HEK293T (cell line): ENCODE data around the gene RALGPS2.

Experiments used
- CTCF ChIA-PET: fragments of 350-600 bp; formaldehyde crosslinking; extraction: SDS; loops from one replicate; lab custom pipeline; 2021; ENCODE audit warnings: antibody characterized with exemption, inconsistent platforms; lab: Yijun Ruan, JAX
- POLR2A ChIA-PET: fragments of 350-600 bp; formaldehyde crosslinking; extraction: SDS; loops from one replicate; lab custom pipeline; 2020; ENCODE audit warnings: antibody characterized with exemption, inconsistent platforms; lab: Yijun Ruan, JAX
- DNase-seq: peaks from one replicate; pipeline ENCODE4 v3.0.0; 2012; ENCODE audit warnings: mixed read lengths; ENCODE audit errors: extremely low spot score
- ARNT ChIP-seq: fragments of 450-650 bp; IDR thresholded peaks from 2 replicates; pipeline ENCODE4 v1.6.1; 2017; ENCODE audit warnings: mild to moderate bottlenecking
- BHLHE40 ChIP-seq: fragments of 450-650 bp; IDR thresholded peaks from 2 replicates; pipeline ENCODE4 v1.6.1; 2016; ENCODE audit warnings: mild to moderate bottlenecking, moderate library complexity, borderline replicate concordance
- CTBP1 ChIP-seq: fragments of 450-650 bp; IDR thresholded peaks from 2 replicates; pipeline ENCODE4 v1.6.1; 2016; ENCODE audit warnings: borderline replicate concordance
- ELF4 ChIP-seq: fragments of 450-650 bp; IDR thresholded peaks from 2 replicates; pipeline ENCODE4 v1.6.1; 2017; ENCODE audit warnings: antibody characterized with exemption
- FOXA1 ChIP-seq: fragments of 450-650 bp; IDR thresholded peaks from 2 replicates; pipeline ENCODE4 v1.6.1; 2016; ENCODE audit warnings: mild to moderate bottlenecking
- FOXK2 ChIP-seq: fragments of 450-650 bp; IDR thresholded peaks from 2 replicates; pipeline ENCODE4 v1.6.1; 2016; ENCODE audit warnings: mild to moderate bottlenecking
- FOXM1 ChIP-seq: fragments of 450-650 bp; IDR thresholded peaks from 2 replicates; pipeline ENCODE4 v1.6.1; 2017; ENCODE audit warnings: mild to moderate bottlenecking, borderline replicate concordance
- HDGF ChIP-seq: fragments of 450-650 bp; IDR thresholded peaks from 2 replicates; pipeline ENCODE4 v1.6.1; 2017; ENCODE audit warnings: antibody characterized with exemption, borderline replicate concordance
- L3MBTL2 ChIP-seq: fragments of 450-650 bp; conservative IDR thresholded peaks from 2 replicates; pipeline ENCODE4 v1.6.1; 2016; ENCODE audit warnings: mild to moderate bottlenecking
- LEF1 ChIP-seq: fragments of 450-650 bp; IDR thresholded peaks from 2 replicates; pipeline ENCODE4 v1.6.1; 2017; ENCODE audit warnings: mild to moderate bottlenecking, borderline replicate concordance
- NFRKB ChIP-seq: fragments of 450-650 bp; IDR thresholded peaks from 2 replicates; pipeline ENCODE4 v1.6.1; 2016; ENCODE audit warnings: mild to moderate bottlenecking, moderate library complexity
- SP1 ChIP-seq: fragments of 450-650 bp; IDR thresholded peaks from 2 replicates; pipeline ENCODE4 v1.6.1; 2017
- SUZ12 ChIP-seq: fragments of 450-650 bp; IDR thresholded peaks from 2 replicates; pipeline ENCODE4 v1.6.1; 2016; ENCODE audit warnings: mild to moderate bottlenecking
- TARDBP ChIP-seq: fragments of 450-650 bp; IDR thresholded peaks from 2 replicates; pipeline ENCODE4 v1.6.1; 2016
- ZNF384 ChIP-seq: fragments of 450-650 bp; IDR thresholded peaks from 2 replicates; pipeline ENCODE4 v1.6.1; 2016
- TF ChIP-seq, protein P1 (sequence below): fragments of 450-650 bp; IDR thresholded peaks from 2 replicates; pipeline ENCODE4 v1.6.1; 2016

Gene RALGPS2

DNA sequence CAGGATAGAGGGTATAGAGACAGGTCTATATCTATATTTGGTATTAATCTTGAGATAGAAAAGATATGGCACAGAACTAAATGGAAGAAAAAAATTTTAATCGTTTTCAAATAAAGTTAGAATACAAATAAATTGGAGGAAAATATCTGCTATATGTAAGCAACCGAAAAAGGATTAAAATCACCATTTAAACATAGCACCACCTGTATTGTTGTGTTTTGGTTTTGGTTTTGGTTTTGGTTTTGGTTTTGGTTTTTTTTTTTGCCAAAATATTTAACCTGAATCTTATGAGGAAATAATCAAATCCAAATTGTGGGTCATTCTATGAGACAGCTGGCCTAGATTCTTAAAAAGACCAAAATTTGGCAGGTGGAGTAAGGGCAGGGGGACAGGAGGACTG, 174.4 kb downstream of the RALGPS2 start:
- ChIA-PET CTCF (no interaction called here), POLR2A (no interaction called here)
- DNase-seq: no peak
- no peak for TF ChIP-seq ARNT

DNA sequence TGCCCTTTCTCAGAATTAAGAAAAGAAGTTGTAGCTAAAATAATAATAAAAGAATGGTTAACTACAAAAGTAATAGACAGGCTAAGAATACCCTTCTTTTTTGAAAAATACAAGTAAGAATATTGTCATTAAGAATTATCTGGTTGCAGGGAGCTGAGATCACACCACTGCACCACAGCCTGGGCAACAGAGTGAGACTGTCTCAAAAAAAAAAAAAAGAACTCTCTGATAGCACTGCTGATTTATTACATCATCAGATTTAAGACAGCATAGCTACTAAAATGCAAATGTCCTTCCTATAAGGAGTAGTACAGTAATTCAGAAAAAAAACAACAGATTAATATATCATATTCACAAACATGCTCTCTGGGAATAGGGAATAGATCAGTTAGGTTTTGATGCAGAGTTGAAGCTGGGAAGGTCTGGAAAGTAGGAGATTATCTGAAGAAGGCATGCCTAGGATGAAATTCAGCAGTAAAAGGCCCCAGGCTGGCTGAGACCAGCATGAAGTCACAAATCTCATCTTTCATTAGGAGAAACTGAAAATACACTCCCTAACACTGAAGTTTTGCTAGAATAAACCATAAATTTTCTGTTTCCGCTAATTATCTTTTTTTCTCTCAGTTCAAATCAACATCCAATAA, 176.6 kb downstream of the RALGPS2 start:
- CTCF ChIA-PET: no interaction called here
- POLR2A ChIA-PET: no interaction called here
- TF ChIP-seq BHLHE40 (no peak), TARDBP (no peak), FOXK2 (no peak), NFRKB (no peak), L3MBTL2 (no peak), SP1 (no peak), FOXA1 (no peak), CTBP1 (no peak), HDGF (no peak), ELF4 (no peak), LEF1 (no peak)
- TF ChIP-seq, protein P1, sequence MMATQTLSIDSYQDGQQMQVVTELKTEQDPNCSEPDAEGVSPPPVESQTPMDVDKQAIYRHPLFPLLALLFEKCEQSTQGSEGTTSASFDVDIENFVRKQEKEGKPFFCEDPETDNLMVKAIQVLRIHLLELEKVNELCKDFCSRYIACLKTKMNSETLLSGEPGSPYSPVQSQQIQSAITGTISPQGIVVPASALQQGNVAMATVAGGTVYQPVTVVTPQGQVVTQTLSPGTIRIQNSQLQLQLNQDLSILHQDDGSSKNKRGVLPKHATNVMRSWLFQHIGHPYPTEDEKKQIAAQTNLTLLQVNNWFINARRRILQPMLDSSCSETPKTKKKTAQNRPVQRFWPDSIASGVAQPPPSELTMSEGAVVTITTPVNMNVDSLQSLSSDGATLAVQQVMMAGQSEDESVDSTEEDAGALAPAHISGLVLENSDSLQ: no peak
- DNase-seq: no peak

DNA sequence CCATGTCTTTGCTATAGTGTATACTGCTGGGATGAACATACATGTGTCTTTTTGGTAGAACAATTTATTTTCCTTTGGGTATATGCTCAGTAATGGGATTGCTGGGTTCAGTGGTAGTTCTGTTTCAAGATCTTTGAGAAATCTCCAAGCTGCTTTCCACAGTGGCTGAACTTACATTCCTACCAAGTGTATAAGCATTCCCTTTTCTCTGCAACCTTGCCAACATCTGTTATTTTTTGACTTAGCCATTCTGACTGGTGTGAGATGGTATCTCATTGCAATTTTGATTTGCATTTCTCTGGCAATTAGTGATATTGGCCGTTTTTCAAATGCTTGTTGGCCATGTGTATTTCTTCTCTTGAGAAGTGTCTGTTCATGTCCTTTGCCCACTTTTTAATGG, 183.3 kb downstream of the RALGPS2 start:
- POLR2A ChIA-PET: no interaction called here
- no peak for DNase-seq
- CTCF ChIA-PET: no interaction called here
- no peak for TF ChIP-seq SP1
- TF ChIP-seq, protein P1: no peak
- TF ChIP-seq FOXK2: no peak
- TF ChIP-seq ZNF384: no peak
- no peak for TF ChIP-seq ARNT
- no peak for TF ChIP-seq SUZ12
- TF ChIP-seq HDGF: no peak
- no peak for TF ChIP-seq FOXA1
- no peak for TF ChIP-seq L3MBTL2
- no peak for TF ChIP-seq TARDBP
- TF ChIP-seq FOXM1: no peak
- no peak for TF ChIP-seq CTBP1
- no peak for TF ChIP-seq BHLHE40
- no peak for TF ChIP-seq NFRKB
- no peak for TF ChIP-seq LEF1

DNA sequence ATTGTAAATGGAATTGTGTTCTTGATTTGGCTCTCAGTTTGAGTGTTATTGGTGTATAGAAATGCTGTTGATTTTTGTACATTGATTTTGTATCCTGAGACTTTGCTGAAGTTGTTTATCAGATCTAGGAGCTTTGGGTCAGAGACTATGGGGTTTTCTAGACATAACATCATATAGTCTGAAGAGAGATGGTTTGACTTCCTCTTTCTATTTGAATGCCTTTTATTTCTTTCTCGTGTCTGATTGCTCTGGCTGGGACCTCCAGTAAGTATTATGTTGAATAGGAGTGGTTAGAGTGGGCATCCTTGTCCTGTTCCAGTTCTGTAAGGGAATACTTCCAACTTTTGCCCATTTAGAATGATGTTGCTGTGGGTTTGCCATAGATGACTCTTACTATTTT, 185.0 kb downstream of the RALGPS2 start:
- DNase-seq: no peak
- no peak for TF ChIP-seq FOXA1
- TF ChIP-seq HDGF: no peak
- TF ChIP-seq, protein P1: no peak
- TF ChIP-seq SP1: no peak
- no peak for TF ChIP-seq FOXM1
- no peak for TF ChIP-seq FOXK2
- no peak for TF ChIP-seq LEF1
- POLR2A ChIA-PET: no interaction called here
- CTCF ChIA-PET: no interaction called here

DNA sequence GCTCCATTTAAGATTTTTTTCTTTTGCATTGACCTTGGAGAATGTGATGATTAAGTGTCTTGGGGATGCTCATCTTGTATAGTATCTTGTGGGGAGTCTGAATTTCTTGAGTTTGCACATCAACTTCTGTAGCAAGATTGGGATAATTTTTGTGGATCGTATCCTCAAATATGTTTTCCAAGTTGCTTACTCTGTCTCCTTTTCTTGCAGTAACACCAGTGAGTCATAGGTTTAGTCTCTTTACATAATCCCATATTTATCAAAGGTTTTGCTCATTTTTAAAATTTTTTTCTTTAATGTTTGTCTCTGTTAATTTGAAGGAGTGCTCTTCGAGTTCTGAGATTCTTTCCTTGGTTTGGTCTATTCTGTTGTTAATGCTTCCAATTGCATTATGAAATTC, 187.6 kb downstream of the RALGPS2 start:
- ChIA-PET CTCF (no interaction called here), POLR2A (no interaction called here)
- no peak for DNase-seq
- TF ChIP-seq FOXM1 (no peak), FOXA1 (no peak), ARNT (no peak), TARDBP (no peak), ZNF384 (no peak), ELF4 (no peak), FOXK2 (no peak), CTBP1 (no peak), NFRKB (no peak), LEF1 (no peak), SUZ12 (no peak), BHLHE40 (no peak), L3MBTL2 (no peak), SP1 (no peak)
- TF ChIP-seq, protein P1: no peak

DNA sequence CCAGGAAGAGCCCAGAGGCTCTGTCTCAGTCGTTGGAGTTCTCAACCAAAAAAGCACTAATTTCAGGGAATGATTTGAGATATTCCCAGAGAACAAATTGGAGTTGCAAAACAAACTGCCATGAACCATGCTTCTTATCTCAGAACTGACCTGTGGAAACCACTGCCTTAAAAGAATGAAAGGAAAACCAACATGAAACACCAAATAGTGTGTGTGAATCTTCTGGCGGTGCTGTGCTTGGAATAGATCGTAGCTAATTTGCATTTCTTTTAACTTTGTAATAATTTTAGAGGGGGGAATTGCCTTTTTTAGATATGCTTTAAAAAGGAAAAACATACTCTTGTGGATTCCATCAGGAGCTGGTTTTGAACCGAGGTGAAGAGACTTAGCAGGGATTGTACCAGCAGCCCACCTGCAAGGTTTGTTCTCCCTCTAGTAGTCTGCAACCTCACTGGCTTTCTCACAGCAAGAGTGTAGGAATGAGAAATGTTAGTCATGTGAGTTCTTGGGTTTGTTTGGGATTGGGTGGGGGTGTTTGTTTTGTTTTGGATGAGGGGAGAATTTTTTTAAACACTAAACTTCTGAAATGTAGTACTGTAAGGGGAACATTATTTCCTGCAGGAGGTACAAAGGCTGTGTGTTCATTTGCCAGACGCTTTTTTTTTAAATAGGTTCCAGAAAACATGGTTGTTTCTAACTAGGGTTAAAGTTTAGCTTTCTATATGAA, 191.6 kb downstream of the RALGPS2 start:
- no peak for DNase-seq
- POLR2A ChIA-PET: no interaction called here
- CTCF ChIA-PET: no interaction called here

More for the DNA sequence above, 191.6 kb downstream of the RALGPS2 start:
- TF ChIP-seq, protein P1: no peak
- TF ChIP-seq CTBP1: no peak
- TF ChIP-seq ARNT: no peak
- TF ChIP-seq SP1: no peak
- no peak for TF ChIP-seq FOXM1
- no peak for TF ChIP-seq HDGF
- TF ChIP-seq ELF4: no peak
- no peak for TF ChIP-seq FOXA1
- no peak for TF ChIP-seq TARDBP
- TF ChIP-seq LEF1: no peak
- TF ChIP-seq FOXK2: no peak
- no peak for TF ChIP-seq BHLHE40
- TF ChIP-seq NFRKB: no peak
- TF ChIP-seq ZNF384: no peak
- no peak for TF ChIP-seq SUZ12
- TF ChIP-seq L3MBTL2: no peak
